Activated T-cell treated with anti-CD3 and anti-CD28 coated beads, Interleukin-2, amount 50 U/mL, for 48 hours (primary cell): ENCODE results near the gene MTCH1.

Experiments
- DNase-seq, 2 experiments: peaks; one replicate each; pipeline ENCODE4 v3.0.0-alpha.2; 2020

Gene MTCH1

GRCh38 chr6:36920546-36920945 is 65.5 kb downstream of the MTCH1 start:
- DNase-seq, result no peak

- DNase-seq, result no peak
Measured at GRCh38 chr6:36920049-36920448, 65.9 kb downstream of the MTCH1 start.
